Measurements from ENCODE around the gene TMPRSS3. TPM values are rescaled to one million over a fixed set of nuclear protein-coding genes. Genes with fewer than 3 reads are reported as not detected.

Gene TMPRSS3
- total RNA-seq (1 to 10 TPM in 2 of 7 donors, under 1 TPM in 4, not detected in 1; 0.51 to 6.0 (median 0.78) TPM), polyA plus RNA-seq (under 1 TPM; 0.22 to 0.32 (median 0.24) TPM)
- long read RNA-seq, donor 1, result 0 reads
- long read RNA-seq, donor 2, result 0 reads

GRCh38 chr21:42395905-42396651 lies at the start of gene TMPRSS3:
TMPRSS3 (minus strand) TSS chr21:42396052; CDS start chr21:42395417, 635 bp downstream.
- no peak within 1 kb of the TSS for H3K4me3 ChIP-seq
- peaks cover 0 to 14% (median 3%) of the 10 kb centered on the region in 6 donors for H3K4me1 ChIP-seq
- 84 to 90% (median 88%) methylated on average over 17 of the region's 17 CpGs for WGBS, 5 donors
- intact Hi-C loops (cut with DNase I; ENCODE audit: low total_unique reads), result no loop called here
- peak; percentile 36 for DNase-seq
- no peaks in the 10 kb centered on the region for H3K36me3 ChIP-seq
- no peak for TF ChIP-seq POLR2A (IDR thresholded peaks at IDR 0.05)
- no peak for TF ChIP-seq CTCF (IDR thresholded peaks at IDR 0.05 in 8 of 11, conservative IDR thresholded peaks at IDR 0.05 in 3 of 11)
- TF ChIP-seq POLR2AphosphoS5 (IDR thresholded peaks at IDR 0.05), result no peak
- peaks cover 0 to 5% (median 0%) of the 10 kb centered on the region in 7 donors for H3K27me3 ChIP-seq (replicated peaks in 1 of 7)
- H3K9me3 ChIP-seq, result peaks cover 0 to 1% (median 0%) of the 10 kb centered on the region in 8 donors
- H3K27ac ChIP-seq, result no peak within 1 kb of the TSS

GRCh38 chr21:42445311-42445710 lies 49.5 kb upstream of the TMPRSS3 start:
- DNase-seq, result peak; percentile 67
- Histone ChIP-seq H3K4me1 (peaks cover 0 to 11% (median 5%) of the 10 kb centered on the region in 6 donors), H3K27ac (no peak overlapping the region), H3K36me3 (peaks cover 0 to 27% (median 0%) of the 10 kb centered on the region in 6 donors), H3K4me3 (no peak overlapping the region), H3K9me3 (no peaks in the 10 kb centered on the region), H3K27me3 (replicated peaks in 1 of 7) (peaks cover 0 to 19% (median 0%) of the 10 kb centered on the region in 7 donors)
- TF ChIP-seq POLR2AphosphoS5 (IDR thresholded peaks at IDR 0.05) (no peak), CTCF (IDR thresholded peaks at IDR 0.05 in 8 of 11, conservative IDR thresholded peaks at IDR 0.05 in 3 of 11) (no peak), POLR2A (IDR thresholded peaks at IDR 0.05) (no peak)
- 78 to 94% (median 88%) methylated on average over 7 of the region's 7 CpGs for WGBS, 5 donors
- intact Hi-C loops (cut with DNase I; ENCODE audit: low total_unique reads), result loop anchor here (5.0 to 10.0 kb wide), 2 partner anchors 61 to 298 kb away; no protein-coding TSS in a partner anchor

GRCh38 chr21:42444745-42445059 lies 48.9 kb upstream of the TMPRSS3 start:
- intact Hi-C loops (cut with DNase I; ENCODE audit: low total_unique reads), result loop anchor here (5.0 to 10.0 kb wide), 2 partner anchors 60 to 297 kb away; no protein-coding TSS in a partner anchor
- Histone ChIP-seq H3K36me3 (peaks cover 0 to 27% (median 0%) of the 10 kb centered on the region in 6 donors), H3K27ac (no peak overlapping the region), H3K9me3 (no peaks in the 10 kb centered on the region), H3K27me3 (replicated peaks in 1 of 7) (peaks cover 0 to 19% (median 0%) of the 10 kb centered on the region in 7 donors), H3K4me3 (no peak overlapping the region), H3K4me1 (peaks cover 0 to 5% (median under 1%) of the 10 kb centered on the region in 6 donors)
- WGBS, 5 donors, result 75 to 88% (median 83%) methylated on average over 10 of the region's 10 CpGs
- TF ChIP-seq POLR2AphosphoS5 (IDR thresholded peaks at IDR 0.05) (no peak), CTCF (IDR thresholded peaks at IDR 0.05 in 8 of 11, conservative IDR thresholded peaks at IDR 0.05 in 3 of 11) (no peak), POLR2A (IDR thresholded peaks at IDR 0.05) (no peak)
- DNase-seq, result no peak

Measured in spleen (tissue), 13 donors.